ENCODE data around the gene STRBP.

DNA sequence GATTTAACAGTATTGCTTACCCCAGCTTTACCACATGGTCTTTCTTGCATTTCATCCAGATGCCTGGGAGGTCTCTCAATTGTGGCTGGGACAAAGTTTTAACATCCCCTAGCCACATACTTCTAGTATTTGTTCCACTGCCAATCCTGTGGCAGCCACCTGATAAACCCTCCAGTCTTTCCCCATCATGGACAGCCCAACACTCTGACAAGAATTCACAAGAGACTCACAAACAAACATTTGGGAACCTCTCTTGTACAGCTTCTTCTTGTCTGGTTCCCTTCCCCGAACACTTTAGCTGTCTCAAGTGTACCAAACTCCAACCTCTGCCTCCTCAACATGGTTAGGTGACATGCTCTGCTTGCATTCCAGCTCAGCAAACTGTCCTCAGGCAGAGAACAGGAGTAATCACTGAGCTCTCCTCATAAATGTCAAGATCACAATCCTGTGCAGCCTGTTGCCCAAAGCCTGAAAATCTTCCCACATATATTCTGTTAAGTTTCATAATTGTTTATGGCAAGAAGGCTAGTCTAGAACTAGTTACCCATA, 59.7 kb downstream of the STRBP start:
- TF ChIP-seq, protein P1, sequence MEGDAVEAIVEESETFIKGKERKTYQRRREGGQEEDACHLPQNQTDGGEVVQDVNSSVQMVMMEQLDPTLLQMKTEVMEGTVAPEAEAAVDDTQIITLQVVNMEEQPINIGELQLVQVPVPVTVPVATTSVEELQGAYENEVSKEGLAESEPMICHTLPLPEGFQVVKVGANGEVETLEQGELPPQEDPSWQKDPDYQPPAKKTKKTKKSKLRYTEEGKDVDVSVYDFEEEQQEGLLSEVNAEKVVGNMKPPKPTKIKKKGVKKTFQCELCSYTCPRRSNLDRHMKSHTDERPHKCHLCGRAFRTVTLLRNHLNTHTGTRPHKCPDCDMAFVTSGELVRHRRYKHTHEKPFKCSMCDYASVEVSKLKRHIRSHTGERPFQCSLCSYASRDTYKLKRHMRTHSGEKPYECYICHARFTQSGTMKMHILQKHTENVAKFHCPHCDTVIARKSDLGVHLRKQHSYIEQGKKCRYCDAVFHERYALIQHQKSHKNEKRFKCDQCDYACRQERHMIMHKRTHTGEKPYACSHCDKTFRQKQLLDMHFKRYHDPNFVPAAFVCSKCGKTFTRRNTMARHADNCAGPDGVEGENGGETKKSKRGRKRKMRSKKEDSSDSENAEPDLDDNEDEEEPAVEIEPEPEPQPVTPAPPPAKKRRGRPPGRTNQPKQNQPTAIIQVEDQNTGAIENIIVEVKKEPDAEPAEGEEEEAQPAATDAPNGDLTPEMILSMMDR (IDR thresholded peaks at IDR 0.05; ENCODE audit: low read depth, low read length, poor library complexity, severe bottlenecking), result no peak
- TF ChIP-seq EZH2phosphoT487 (IDR thresholded peaks at IDR 0.05; ENCODE audit: borderline replicate concordance, low read length), result no peak

Data from DOHH2 (cell line).